K562 (cell line): Measurements from ENCODE around the gene SMYD1. TPM values are rescaled to one million over a fixed set of nuclear protein-coding genes. Genes with fewer than 3 reads are reported as not detected.

ENCODE experiments used
- ATAC-seq: fragments of 200-7000 bp; cut with Tn5 transposase; 3 replicates; pipeline ENCODE4 v1.9.1; 2020; ENCODE audit warnings: moderate library complexity
- BruUV-seq: library from RNA; stranded (reverse); fragments of 400-500 nt; replicated peaks from 2 replicates; lab custom pipeline; 2021; lab: Mats Ljungman, UMichigan
- CTCF ChIA-PET: fragments of 300-600 bp; formaldehyde crosslinking; extraction: SDS; loops from one replicate; lab custom pipeline; 2021; ENCODE audit warnings: low intra/inter-chr PET ratio; lab: Yijun Ruan, JAX
- POLR2A ChIA-PET: fragments of 300-600, 350-650 bp; sonication (Branson Sonifier 250); formaldehyde crosslinking; extraction: SDS; loops from one replicate; lab custom pipeline; 2021; ENCODE audit warnings: antibody characterized with exemption, inconsistent platforms; lab: Yijun Ruan, JAX
- DNase-seq, 4 experiments: peaks; one replicate each; pipeline versions ENCODE4 v3.0.0 to v3.0.0-alpha.2; 2011 to 2018; ENCODE audit warnings: low spot score in 3 of 4, mixed read lengths in 3 of 4; ENCODE audit errors: extremely low read depth in 1 of 4
- FAIRE-seq: peaks from 2 replicates; lab custom pipeline; 2011; peaks lifted over from hg19 to GRCh38; lab: Jason Lieb, UNC
- H2AFZ ChIP-seq: 2 replicates; pipeline ENCODE4 v1.6.0; 2011; ENCODE audit warnings: low read depth, low read length, control low read depth, inconsistent platforms
- H3K27ac ChIP-seq: fragments of 200-600 bp; 3 replicates; pipeline ENCODE4 v1.8.0; 2011; ENCODE audit warnings: low read depth, mild to moderate bottlenecking, control low read depth, inconsistent platforms, low read length, moderate library complexity, mixed read lengths; ENCODE audit errors: extremely low read depth
- H3K27me3 ChIP-seq, 2 experiments: fragments of 300-600 bp in 1 of 2; 2 replicates in 1 of 2; 3 replicates in 1 of 2; pipeline versions ENCODE4 v1.6.0 to v1.8.0; 2011; ENCODE audit warnings: inconsistent platforms in 2 of 2, low read length in 2 of 2, mild to moderate bottlenecking in 1 of 2, mixed read lengths in 1 of 2, moderate library complexity in 1 of 2; ENCODE audit not compliant: control insufficient read depth in 2 of 2, insufficient read depth in 2 of 2
- H3K36me3 ChIP-seq: fragments of 300-600 bp; 3 replicates; pipeline ENCODE4 v1.8.0; 2011; ENCODE audit warnings: mild to moderate bottlenecking, low read length, inconsistent platforms; ENCODE audit not compliant: control insufficient read depth, insufficient read depth
- H3K4me1 ChIP-seq, 2 experiments: fragments of 200-600 bp in 1 of 2; replicated peaks in 1 of 2; 2 replicates in 1 of 2; 3 replicates in 1 of 2; pipeline versions ENCODE4 v1.5.1 to v1.8.0; 2011; ENCODE audit warnings: inconsistent platforms in 2 of 2, low read length in 2 of 2, mild to moderate bottlenecking in 1 of 2, mixed read lengths in 1 of 2, moderate library complexity in 1 of 2; ENCODE audit not compliant: control insufficient read depth in 2 of 2, insufficient read depth in 2 of 2
- H3K4me2 ChIP-seq: 2 replicates; pipeline ENCODE4 v1.6.1; 2011; ENCODE audit warnings: low read length, control low read depth, inconsistent platforms, mixed read lengths; ENCODE audit not compliant: insufficient read depth
- H3K4me3 ChIP-seq: fragments of 200-600 bp; sonication (generic), shearing (Covaris generic); 2 replicates; pipeline ENCODE4 v1.5.1; 2016; ENCODE audit warnings: control low read depth, inconsistent platforms
- H3K79me2 ChIP-seq: fragments of 200-600 bp; 3 replicates; pipeline ENCODE4 v1.8.0; 2011; ENCODE audit warnings: low read length, inconsistent platforms; ENCODE audit not compliant: control insufficient read depth, insufficient read depth
- H3K9ac ChIP-seq, 2 experiments: 2 replicates each; pipeline versions ENCODE4 v1.6.0 to v1.6.1; 2011; ENCODE audit warnings: low read depth in 2 of 2, low read length in 2 of 2, control low read depth in 1 of 2, inconsistent platforms in 1 of 2, mild to moderate bottlenecking in 1 of 2, mixed read lengths in 1 of 2; ENCODE audit not compliant: insufficient read depth in 1 of 2
- H3K9me1 ChIP-seq: one replicate; pipeline ENCODE4 v1.6.0; 2011; ENCODE audit warnings: inconsistent platforms, mild to moderate bottlenecking, low read length, moderate library complexity; ENCODE audit not compliant: control insufficient read depth, insufficient read depth
- H3K9me3 ChIP-seq: replicated peaks from 2 replicates; pipeline ENCODE4 v1.5.1; 2011; ENCODE audit warnings: low read depth, low read length, inconsistent platforms; ENCODE audit not compliant: control insufficient read depth, insufficient read depth
- H4K20me1 ChIP-seq: replicated peaks from 2 replicates; pipeline ENCODE4 v1.6.1; 2011; ENCODE audit warnings: low read length, inconsistent platforms, mixed read lengths; ENCODE audit not compliant: control insufficient read depth, insufficient read depth
- CEBPB ChIP-seq: fragments of 450-650 bp; IDR thresholded peaks from 2 replicates; pipeline ENCODE4 v1.6.1; 2016; ENCODE audit warnings: missing genetic modification characterization, missing compliant biosample characterization
- COPS2 ChIP-seq: fragments of 450-650 bp; conservative IDR thresholded peaks from 2 replicates; pipeline ENCODE4 v1.6.1; 2016; ENCODE audit warnings: mild to moderate bottlenecking, moderate library complexity
- FOS ChIP-seq: IDR thresholded peaks from 3 replicates; pipeline ENCODE4 v1.6.1; 2011; ENCODE audit not compliant: insufficient read length; ENCODE audit errors: extremely low read depth
- HSF4 ChIP-seq: fragments of 250-450 bp; sonication (Bioruptor Pico); IDR thresholded peaks from 2 replicates; pipeline ENCODE4 v2.1.2; 2022; ENCODE audit warnings: mild to moderate bottlenecking, moderate library complexity, borderline replicate concordance
- JUN ChIP-seq, 2 experiments: sonication (generic) in 1 of 2; formaldehyde crosslinking in 1 of 2; IDR thresholded peaks; 2 replicates each; pipeline versions ENCODE4 v1.6.1 to v1.8.0; 2012 to 2022; ENCODE audit warnings: borderline replicate concordance in 2 of 2, mild to moderate bottlenecking in 2 of 2, improper control_type of control experiment in 1 of 2, low read depth in 1 of 2, low read length in 1 of 2, missing genetic modification reagents in 1 of 2
- NEUROD1 ChIP-seq: fragments of 150-350 bp; IDR thresholded peaks from 2 replicates; pipeline ENCODE4 v1.6.1; 2014; ENCODE audit warnings: borderline replicate concordance, low read length, low read depth; ENCODE audit not compliant: partially characterized antibody
- NFXL1 ChIP-seq: fragments of 450-650 bp; formaldehyde crosslinking; IDR thresholded peaks from 2 replicates; pipeline ENCODE4 v1.4.0; 2021; ENCODE audit warnings: mild to moderate bottlenecking
- RBM14 ChIP-seq: fragments of 200-400 bp; formaldehyde crosslinking; IDR thresholded peaks from 2 replicates; pipeline ENCODE4 v1.6.1; 2018; ENCODE audit warnings: low read depth, mild to moderate bottlenecking, low read length, moderate library complexity, borderline replicate concordance; ENCODE audit not compliant: insufficient read depth
- SMARCC2 ChIP-seq: fragments of 450-650 bp; IDR thresholded peaks from 2 replicates; pipeline ENCODE4 v1.6.1; 2017; ENCODE audit warnings: antibody characterized with exemption, moderate library complexity, mild to moderate bottlenecking, low read depth
- SRF ChIP-seq, 2 experiments: fragments of 250-450, 450-650 bp in 1 of 2; sonication (Bioruptor Pico) in 1 of 2; sonication (generic) in 1 of 2; formaldehyde crosslinking; IDR thresholded peaks; 2 replicates each; pipeline versions ENCODE4 v1.5.0 to v1.5.1; 2020 to 2022; ENCODE audit warnings: mild to moderate bottlenecking in 1 of 2, missing genetic modification reagents in 1 of 2
- ZNF217 ChIP-seq: sonication (generic); formaldehyde crosslinking; IDR thresholded peaks from 2 replicates; pipeline ENCODE4 v1.8.0; 2022; ENCODE audit warnings: mild to moderate bottlenecking, missing genetic modification reagents
- ZNF407 ChIP-seq: fragments of 450-650 bp; IDR thresholded peaks from 2 replicates; pipeline ENCODE4 v1.6.1; 2016; ENCODE audit warnings: low read depth
- ZNF512 ChIP-seq: IDR thresholded peaks from 2 replicates; pipeline ENCODE4 v1.6.1; 2016; ENCODE audit warnings: missing genetic modification characterization, missing compliant biosample characterization
- WGBS: fragments of 100-300 bp; shearing (Covaris generic); methylation state at CpG from one replicate; pipeline ENCODE4 v1.1.6; 2016; ENCODE audit warnings: low coverage, mixed read lengths; ENCODE audit not compliant: insufficient coverage; ENCODE audit errors: missing lambda C conversion rate; 5-methylcytosine and 5-hydroxymethylcytosine counted together
- in situ Hi-C: fragments of 300-500 bp; cut with MboI; formaldehyde crosslinking; loops from 4 replicates; pipeline ENCODE4 v1.15.0; 2018; ENCODE audit warnings: inconsistent platforms, mixed read lengths
- intact Hi-C: fragments of 100-400 bp; cut with micrococcal nuclease; formaldehyde crosslinking; loops from 2 replicates; pipeline ENCODE4 v1.14.2; 2022
- polyA plus RNA-seq, 8 experiments: library from polyadenylated mRNA; depleted of rRNA in 4 of 8; stranded (reverse) in 5 of 8; unstranded in 3 of 8; fragments of >200 nt; fragmentation: Nextera tagmentation in 2 of 8; fragmentation: Illumina TruSeq in 1 of 8; extraction: Ambion mirVana in 2 of 8; extraction: Trizol in 1 of 8; gene quantifications; 2 replicates each; pipeline versions ENCODE4 v1.2.1 to v1.2.3, GENCODE V29; 2011 to 2014; ENCODE audit warnings: inconsistent platforms in 1 of 8, missing spikeins in 1 of 8
- total RNA-seq, 7 experiments: library from RNA; depleted of rRNA in 6 of 7; stranded (reverse); fragments of >200 nt in 6 of 7; fragmentation: Illumina TruSeq in 2 of 7; extraction: Trizol in 2 of 7; gene quantifications; 2 replicates each; pipeline versions ENCODE4 v1.2.1 to v1.2.3, GENCODE V29; 2011 to 2021; ENCODE audit warnings: low replicate concordance in 1 of 7

Gene SMYD1
- total and polyA plus RNA-seq, 9 of the 15 experiments (the other 6 are each of a cell fraction or from before 2014, with no cell fraction given) = not detected

GRCh38 chr2:88051792-88052191 lies 15.8 kb upstream of the SMYD1 start:
- Histone ChIP-seq H3K4me1 (peaks cover 15 to 20% of the 10 kb centered on the region in 2 experiments; a peak in 4 of 5 replicates), H3K4me2 (no peak overlapping the region), H4K20me1 (0 out of 2 replicates have a peak, but pooled peaks cover 7% of the 10 kb centered on the region), H2AFZ (no peak overlapping the region), H3K36me3 (no peaks in the 10 kb centered on the region), H3K9ac (no peak overlapping the region), H3K9me3 (no peaks in the 10 kb centered on the region), H3K9me1 (no peaks in the 10 kb centered on the region), H3K4me3 (no peak overlapping the region), H3K27ac (no peak overlapping the region), H3K27me3 (no peaks in the 10 kb centered on the region), H3K79me2 (peaks cover 33% of the 10 kb centered on the region)
- in situ Hi-C loops (no loop called here), intact Hi-C loops (no loop called here)
- DNase-seq = no peak
- CTCF ChIA-PET = no interaction called here
- POLR2A ChIA-PET = interaction anchor here (0.8 to 1.5 kb wide), 2 partner anchors 8 to 15 kb away, joined by 3 to 4 read pairs; no protein-coding TSS in a partner anchor
- ATAC-seq = no peak
- WGBS = 90% methylated on average over 2 of the region's 2 CpGs
- FAIRE-seq = no peak
- BruUV-seq = no TSS peak
- no peak for TF ChIP-seq ZNF407
- TF ChIP-seq COPS2 = no peak
- no peak for TF ChIP-seq NFXL1 (CRISPR knock-in tag)
- no peak for TF ChIP-seq HSF4 (CRISPR knock-in tag)
- TF ChIP-seq SRF (CRISPR knock-in tag; IDR thresholded peaks at IDR 0.05) = no peak
- no peak for TF ChIP-seq NEUROD1
- no peak for TF ChIP-seq CEBPB (tag)
- TF ChIP-seq ZNF512 (tag) = no peak
- TF ChIP-seq ZNF217 (CRISPR knock-in tag) = no peak
- TF ChIP-seq FOS = no peak
- TF ChIP-seq SMARCC2 = no peak
- TF ChIP-seq JUN (IDR thresholded peaks at IDR 0.05; ENCODE audit: borderline replicate concordance, low read depth, low read length) = no peak
- TF ChIP-seq JUN (CRISPR knock-in tag; IDR thresholded peaks at IDR 0.05; ENCODE audit: borderline replicate concordance) = no peak
- no peak for TF ChIP-seq RBM14
